HG02840 (cell line): ENCODE measurements around the gene CES5A.
"Not testable (repeated sequence)": the region's sequence is repeated elsewhere in the genome, so short reads cannot be mapped to it uniquely, and the experiment has no call there.

Experiments used
- ATAC-seq: cut with Tn5 transposase; IDR thresholded peaks from one replicate; pipeline ENCODE4 v1.9.1; 2021; ENCODE audit warnings: mild to moderate bottlenecking, moderate library complexity, moderate number of reproducible peaks; ENCODE audit not compliant: unreplicated experiment, low FRiP score

The CES5A gene

GRCh38 chr16:55888546-55888945 lies 13.4 kb upstream of the CES5A start:
- ATAC-seq = no peak

DNA sequence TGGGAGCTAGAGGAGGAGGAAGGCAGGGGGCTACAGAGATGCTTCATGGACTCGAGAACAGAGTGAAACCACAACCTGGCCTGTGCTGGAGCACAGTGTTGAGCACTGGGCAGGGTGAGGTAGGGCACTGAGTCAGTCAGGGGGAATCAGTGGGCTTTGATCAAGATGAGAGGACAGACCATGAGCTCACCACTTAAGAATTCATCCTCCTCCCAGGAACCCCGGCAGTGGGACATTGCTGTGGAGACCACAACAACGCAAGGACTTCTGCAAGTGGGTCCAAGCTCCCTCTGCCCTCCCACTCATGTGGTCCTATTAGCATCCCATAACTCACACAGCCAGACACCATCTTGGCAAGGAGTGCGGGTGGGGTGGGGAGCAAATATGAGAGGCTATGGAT lies 1.7 kb upstream of the CES5A start:
- no peak for ATAC-seq

- no peak for ATAC-seq
These were observed 2.1 kb downstream of the CES5A start for GRCh38 chr16:55873122-55873521.

DNA sequence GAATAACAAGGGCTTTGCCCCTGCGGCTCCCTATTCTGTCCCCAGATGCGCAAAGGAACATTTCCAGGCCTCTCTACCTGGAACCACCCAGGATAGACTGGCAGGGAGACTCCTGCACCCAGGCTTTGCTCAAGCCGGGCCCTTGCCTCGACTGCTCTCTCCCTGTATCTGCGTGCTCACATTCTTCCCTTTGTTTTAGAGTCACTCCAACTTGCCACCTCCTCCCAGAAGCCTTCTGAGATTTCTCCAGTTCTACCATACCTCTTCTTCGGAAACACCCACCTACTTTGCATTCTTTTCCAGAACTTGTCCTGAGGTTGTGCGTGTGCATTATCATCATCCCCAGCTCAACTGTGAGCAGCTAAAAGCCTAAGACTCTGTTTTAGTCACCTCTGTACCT lies 3.0 kb downstream of the CES5A start:
- ATAC-seq = no peak

DNA sequence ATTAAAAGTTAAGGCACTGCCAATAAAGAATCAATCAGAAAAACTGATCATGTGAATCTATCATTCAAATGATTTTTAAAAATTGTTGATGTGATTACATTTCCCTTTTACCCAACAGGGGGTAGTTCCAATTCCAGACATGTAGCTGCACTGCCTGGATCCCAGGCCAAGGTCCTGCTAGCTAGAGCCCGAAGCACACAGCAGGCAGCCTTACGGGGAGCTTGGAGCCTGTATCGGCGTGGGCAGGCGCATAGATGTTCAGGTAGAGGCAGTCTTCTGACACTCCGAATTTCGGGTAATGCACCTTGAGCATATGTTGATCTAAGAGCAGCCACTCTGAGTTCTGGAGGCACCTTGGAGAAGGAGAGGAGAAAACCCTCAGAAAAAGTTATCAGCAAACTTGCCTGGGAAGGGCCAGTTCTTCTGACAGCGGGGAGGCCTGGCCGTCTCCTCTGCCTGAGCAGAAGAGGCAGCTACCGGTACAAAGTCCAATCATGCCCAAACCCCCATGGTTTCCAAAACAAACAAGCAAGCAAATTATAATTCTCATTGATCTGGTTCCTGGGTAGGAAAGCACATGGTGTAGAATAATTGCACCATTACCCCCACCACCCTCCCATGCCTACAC lies 3.6 kb downstream of the CES5A start:
- no peak for ATAC-seq

DNA sequence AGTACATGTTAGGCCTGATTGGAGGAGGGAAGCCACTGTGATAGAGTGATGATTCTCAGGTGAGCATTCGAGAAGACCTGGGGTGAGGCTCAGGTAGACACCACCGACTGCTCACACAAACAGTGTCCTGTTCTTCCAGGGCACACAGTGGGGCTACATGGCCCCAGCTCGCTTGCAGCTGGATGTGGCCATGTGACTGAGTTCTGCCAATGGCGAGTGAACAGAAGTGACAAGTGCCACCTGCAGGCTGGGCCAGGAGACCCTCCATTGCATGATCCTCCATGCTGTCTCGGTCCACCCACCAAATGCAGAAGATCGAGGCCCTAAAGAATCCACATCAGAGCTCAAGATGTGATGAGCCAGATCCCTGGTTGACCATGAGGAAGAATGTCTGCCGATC lies 6.2 kb downstream of the CES5A start:
- ATAC-seq = no peak

DNA sequence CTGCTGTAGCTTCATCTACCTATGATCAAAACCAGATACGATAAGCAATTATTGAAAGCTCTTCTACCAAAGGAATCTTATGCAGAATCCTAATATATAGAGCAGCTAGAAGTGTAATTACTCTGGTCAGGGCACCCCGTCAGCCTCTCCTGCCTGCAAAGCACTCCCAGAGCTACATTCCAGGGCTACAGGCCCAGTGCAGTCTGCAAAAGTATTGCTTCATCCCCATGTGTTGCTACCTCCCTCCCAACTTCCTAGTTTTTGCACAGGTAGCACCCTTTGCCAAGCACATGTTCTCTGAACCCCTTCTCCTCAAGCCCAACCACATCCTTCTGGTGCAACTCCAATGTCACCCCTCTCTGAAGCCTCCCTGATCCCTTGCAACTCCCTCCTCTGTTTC lies 7.0 kb downstream of the CES5A start:
- no peak for ATAC-seq

DNA sequence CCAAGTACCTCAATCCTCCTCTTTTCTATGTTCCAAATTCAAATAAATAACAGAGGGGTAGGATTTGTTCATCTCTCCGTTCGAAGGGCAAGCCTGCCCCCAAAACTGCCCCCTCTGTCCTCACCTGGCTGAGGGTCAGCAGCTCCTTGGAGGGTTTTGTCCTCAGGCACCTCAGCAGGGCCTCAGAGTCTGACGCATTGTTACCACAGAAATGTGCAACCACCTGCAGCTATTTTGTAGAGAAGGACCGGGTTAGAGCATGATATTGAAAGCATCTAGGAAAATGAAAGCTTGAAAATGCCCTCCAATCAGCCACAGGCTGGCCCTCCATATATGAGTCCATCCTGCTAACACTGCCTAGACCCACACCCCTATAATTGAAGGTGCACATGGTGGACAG lies 13.9 kb downstream of the CES5A start:
- no peak for ATAC-seq

DNA sequence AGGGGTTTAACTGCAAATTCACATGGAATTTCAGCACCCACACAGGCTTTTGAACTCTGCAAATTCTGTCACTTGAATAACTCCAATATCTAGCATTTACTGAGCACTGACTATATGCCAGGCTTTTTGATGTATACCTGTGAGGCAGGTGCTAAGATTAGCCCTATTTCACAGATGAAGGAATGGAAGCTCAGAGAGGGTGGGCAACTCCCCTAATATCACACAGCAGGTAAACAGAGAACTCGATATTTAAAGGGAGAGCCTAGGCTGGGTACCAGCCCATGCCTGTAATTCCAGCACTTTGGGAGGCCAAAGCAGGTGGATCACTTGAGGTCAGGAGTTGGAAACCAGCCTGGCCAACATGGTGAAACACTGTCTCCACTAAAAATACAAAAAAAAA lies 17.5 kb downstream of the CES5A start:
- not testable (repeated sequence) for ATAC-seq

GRCh38 chr16:55856950-55857349 lies 18.2 kb downstream of the CES5A start:
- ATAC-seq = no peak

DNA sequence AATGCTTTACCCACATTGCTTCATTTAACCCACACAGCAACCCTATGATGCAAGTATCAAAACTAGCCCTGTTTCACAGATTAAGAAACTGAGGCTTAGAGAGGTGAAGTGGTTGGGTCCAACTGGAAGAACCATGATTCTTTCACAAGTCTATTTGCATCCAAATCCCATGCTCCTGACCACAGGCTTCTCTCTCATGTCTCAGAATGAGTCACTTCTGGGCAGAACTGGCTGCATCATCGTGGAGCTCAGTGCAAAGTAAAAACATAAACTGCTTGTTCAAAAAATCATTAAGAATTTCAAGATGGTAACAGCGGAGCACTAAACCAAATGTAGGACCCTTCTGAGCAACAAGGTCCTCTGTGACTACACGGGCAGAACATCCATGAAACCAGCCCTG lies 22.1 kb downstream of the CES5A start:
- ATAC-seq = no peak

DNA sequence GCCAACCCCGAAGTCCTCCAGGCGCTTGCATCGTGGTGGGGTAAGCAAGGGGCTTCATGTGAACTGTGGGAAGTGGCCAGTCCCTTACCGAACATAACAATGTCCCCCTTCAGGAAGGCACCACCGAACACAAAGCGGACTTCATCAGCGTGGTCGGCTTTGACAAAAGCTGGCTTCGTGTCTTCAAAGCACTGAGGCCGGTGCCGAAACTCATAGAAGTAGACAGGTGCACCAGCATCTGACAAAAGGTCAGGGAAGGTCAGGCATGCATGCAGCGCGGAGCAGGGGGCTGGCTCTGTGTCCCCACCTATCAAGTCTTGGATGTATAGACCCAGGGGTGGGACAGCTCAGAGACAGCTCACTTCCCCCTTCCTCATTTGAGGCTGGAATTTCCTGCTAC lies 25.6 kb downstream of the CES5A start:
- no peak for ATAC-seq

DNA sequence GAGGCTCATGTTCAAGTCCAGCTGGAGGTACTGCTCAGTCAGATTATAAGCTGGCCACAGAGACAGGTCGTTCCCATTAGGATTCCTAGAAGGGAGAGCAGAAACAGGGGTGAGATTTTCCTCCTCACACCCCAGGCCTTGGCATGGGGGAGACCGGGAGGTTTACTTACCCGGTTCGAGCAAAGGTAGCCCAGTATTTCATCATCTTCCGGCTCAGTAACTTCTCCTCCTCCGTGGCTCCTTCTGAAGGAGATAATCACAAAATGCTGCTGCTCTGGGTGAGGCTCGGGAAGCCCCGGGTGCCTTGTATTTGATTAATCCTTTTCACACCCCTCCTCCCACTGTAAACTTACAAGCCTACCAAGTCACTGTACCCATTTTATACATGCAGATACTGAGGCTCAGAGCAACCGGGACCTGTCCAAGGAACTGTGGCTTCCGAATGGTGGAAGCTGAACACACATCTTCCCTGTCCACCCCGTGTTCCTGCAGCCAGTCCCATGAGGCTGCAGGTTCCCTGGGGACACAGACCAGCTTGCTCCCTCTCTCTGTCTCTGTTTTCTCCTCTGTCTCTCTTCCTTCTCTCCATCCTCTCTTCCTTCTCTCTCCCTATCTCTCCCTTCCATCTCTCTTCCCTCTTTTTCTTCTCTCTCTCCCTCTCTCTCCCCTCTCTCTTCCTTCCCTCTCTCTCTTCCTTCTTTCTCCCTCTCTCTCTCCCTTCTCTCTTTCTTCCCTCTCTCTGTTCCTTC lies 28.4 kb downstream of the CES5A start:
- ATAC-seq = no peak

- no peak for ATAC-seq
These were observed 32.1 kb downstream of the CES5A start for GRCh38 chr16:55843105-55843395.

DNA sequence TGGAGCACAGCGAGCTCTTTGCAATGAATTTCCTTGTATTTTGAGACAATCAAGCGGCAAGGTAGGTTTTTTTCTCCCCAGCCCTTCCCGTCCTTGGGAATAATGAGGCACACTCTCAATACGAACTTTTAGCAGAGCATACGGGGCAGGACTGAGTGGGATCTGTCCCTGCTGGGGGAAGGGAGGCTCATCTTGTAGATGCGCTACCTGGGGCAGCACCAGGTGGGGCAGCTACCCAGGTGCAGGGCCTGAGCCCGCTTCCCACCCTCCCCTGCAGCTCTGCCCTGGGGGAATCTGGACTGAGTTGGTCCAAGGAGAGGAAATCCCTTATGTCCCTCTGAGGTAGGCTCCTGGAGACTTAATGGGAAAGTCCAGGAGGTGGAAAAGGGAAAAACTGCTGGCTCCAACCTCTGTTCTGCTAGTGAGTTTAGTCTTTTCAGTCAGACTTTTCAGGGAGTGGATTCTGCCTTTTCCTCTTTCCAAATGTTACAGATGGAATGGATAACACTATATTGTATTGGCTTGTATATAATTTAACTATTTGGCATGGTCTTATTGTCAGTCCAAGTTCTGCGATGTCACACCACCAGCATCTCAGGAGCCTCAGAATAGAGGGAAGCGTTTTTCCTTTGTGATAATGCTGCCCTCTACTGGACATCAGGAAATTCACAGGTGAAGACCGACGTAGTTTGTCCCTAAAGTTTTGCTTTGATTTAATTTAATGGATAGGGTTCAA lies 32.6 kb downstream of the CES5A start:
- no peak for ATAC-seq

DNA sequence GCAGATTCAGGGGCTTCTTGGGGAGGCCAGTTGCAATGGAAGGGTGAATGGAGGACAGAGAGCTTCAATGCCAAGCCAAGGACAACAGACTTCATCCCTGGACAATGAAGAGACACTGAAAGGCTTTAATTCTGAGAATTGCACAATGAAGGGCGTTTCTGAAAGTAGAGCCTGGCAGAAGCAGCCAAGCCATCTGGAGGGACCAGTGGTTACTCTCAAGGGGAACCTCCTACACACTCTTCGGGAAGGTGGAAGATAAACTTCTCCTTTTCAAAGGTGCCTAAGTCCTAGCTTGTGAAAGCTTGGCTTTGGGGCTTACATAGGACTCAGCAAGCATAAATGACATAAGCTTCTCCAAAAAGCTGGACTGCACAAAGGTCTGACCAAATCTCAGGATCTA lies 36.1 kb downstream of the CES5A start:
- no peak for ATAC-seq

- ATAC-seq = no peak
These were observed 39.0 kb downstream of the CES5A start for GRCh38 chr16:55836158-55836611.

- no peak for ATAC-seq
These were observed 39.6 kb downstream of the CES5A start for GRCh38 chr16:55835581-55835980.

- ATAC-seq = not testable (repeated sequence)
These were observed 40.0 kb downstream of the CES5A start for GRCh38 chr16:55835173-55835572.

DNA sequence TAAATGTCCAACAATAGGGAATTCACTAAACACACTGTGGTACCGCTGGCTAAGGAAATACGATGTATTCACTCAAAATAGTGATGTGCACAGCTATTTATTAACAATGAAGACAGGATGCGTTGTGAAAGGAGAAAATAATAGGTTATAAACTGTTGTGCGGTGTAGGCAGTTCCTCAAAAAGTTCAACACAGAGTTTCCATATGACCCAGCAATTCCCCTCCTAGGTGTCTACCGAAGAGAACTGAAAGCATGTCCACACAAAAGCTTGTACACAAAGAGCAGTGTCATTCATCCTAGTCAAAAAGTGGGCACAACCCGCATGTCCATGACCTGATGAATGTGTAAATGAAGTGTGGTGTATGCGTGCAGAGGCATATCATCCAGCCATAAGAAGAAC lies 41.1 kb downstream of the CES5A start:
- no peak for ATAC-seq

DNA sequence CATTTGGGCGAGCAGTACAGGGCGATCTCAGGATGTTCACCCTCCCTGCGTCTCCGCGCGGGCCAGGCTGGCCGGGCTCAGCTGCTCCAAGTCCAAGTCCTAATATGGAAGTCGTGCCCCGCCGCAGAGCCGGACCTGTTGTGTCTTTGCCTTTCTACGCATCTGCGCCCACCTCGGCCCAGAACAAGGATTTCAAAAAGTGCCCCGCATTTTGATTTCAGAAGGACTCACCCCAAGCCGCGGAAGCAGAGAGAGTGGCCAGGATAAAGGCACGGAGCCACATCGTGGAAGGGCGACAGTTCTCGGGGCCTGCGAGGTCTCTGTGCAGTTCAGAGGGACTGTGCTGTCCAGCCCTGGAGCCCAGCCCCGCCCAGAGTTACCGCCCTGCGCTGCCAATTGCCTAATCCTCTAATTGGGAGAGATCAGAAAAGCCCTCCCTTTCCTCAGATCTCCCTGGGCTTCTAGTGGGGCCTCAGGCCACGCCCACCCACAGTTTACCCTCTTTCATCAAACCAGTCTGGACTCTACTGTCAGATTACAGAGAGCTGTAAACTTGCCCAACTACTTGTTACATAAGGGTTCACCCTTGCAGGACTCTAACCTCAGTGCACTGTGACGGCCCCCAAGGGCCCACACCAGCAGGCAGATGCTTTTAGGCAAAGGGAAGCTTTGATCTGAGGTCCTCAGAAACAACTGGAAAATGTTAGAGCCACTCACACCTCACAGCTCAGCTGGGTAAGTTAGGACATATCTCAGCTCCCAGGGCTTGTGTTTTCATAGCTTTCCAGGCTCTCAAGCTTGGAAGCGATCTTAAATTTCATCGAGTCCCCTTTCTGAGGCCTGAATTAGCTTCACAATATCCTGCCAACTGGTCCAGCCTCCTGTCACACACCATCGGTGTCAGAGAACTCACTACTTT lies 42.1 kb downstream of the CES5A start, which contains the start of gene CES1:
Gene CES1, minus strand, starts transcription at position 324 of the 919 bp plus-strand sequence. Its CDS starts 41 bp downstream, at position 283.
- no peak for ATAC-seq
